ENCODE data around the gene CHRDL2.
"Not testable (repeated sequence)": the region's sequence is repeated elsewhere in the genome, so short reads cannot be mapped to it uniquely, and the experiment has no call there.

Gene CHRDL2

GRCh38 chr11:74731301-74732094 is at the start of gene CHRDL2:
TSS of gene CHRDL2 (minus strand) at chr11:74731426. CDS start at chr11:74730888, 538 bp downstream.
- DNase-seq: no peak

GRCh38 chr11:74780248-74781005 is 49.2 kb upstream of the CHRDL2 start:
- DNase-seq: no peak

DNA sequence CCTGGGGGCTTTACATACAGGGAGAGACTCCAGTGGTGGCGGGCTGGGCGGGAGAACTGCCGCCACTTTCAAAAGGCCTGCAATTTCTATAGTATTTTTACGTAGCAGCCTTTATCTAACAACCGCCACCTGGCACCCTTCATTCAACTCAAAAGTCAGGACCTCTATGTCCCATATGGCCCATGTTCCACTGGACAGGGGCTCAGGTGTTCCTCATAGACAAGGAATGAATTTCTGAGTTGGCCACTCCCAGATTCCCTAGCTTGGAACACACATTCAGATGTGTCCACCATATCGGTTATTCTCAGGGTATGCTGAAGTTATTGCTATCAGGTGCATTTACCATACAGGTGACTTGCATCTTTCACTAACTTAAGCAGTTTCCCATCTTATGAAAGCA is 47.4 kb upstream of the CHRDL2 start:
- no peak for DNase-seq

DNA sequence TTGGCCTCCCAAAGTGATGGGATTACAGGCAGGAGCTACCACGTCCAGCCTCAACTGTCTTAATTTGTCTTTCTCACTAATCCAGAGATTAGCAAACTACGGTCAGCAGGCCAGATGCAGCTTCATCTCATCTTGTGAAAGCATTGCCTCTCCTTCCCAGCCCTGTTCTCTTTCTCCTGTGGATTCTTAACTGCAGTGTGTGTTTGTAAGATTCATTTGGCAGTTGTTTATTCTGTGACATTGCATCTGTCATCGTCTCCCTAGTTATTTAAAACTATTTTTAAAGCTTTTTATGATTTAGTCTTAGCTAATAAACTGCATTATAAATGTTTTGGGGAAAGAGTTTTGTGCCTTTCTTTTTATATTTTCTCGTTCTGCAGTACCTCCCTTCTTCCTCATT is 46.7 kb upstream of the CHRDL2 start:
- DNase-seq: no peak

DNA sequence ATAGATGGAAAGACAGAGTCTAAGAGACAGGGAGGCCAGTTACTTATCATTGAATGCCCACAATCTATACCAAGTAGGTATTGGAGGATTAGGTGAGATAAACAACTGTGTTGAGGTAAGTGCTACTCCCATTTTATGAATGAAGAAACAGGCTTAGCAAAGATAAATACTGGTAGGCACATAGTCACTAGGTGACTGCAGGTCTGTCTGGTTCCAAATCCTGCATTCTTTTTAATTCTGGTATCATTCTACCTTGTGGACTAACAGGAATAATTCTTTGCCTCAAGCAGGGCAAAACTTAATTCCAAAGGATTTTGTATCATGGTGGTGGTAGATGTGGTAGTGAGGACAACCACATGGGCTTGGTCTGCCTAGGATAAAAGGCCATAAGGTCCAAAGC is 45.8 kb upstream of the CHRDL2 start:
- no peak for DNase-seq

GRCh38 chr11:74776546-74776945 is 45.3 kb upstream of the CHRDL2 start:
- no peak for DNase-seq

- DNase-seq: no peak
Measured at GRCh38 chr11:74775762-74776161, 44.5 kb upstream of the CHRDL2 start.

GRCh38 chr11:74773476-74773875 is 42.2 kb upstream of the CHRDL2 start:
- no peak for DNase-seq

DNA sequence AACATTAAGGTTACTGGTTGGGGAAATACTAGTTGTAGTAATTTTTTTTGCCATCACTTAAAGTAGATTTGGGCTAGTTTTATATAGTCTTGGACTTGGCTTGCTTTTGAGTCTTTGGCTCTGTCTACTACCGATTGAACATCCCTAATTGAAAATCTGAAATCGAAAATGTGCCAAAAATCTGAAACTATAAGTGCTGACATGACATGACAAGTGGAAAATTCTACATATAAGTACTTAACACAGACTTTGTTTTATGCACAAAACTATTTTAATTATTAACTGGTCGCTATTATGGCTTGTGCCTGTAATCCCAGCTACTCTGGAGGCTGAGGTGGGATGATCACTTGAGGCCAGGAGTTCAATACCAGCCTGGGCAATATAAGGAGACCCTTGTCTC is 39.9 kb upstream of the CHRDL2 start:
- DNase-seq: no peak

DNA sequence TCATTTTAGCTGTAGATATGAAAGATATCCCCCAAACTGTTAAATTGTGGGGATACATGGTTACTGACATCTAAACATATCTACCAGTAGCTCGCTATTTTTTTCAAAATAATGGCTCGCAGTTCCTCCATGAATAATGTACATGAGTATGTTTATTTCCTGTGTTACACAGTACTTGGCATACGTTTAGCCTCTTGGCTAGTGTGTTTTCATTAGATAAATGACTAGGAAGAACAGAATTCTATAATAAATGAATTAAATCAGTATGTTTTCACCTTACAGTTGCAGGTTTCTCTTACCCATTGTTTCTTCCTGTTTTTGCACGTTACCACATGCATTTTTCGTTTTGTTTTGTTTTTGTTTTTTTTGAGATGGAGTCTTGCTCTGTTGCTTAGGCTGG is 39.2 kb upstream of the CHRDL2 start:
- no peak for DNase-seq

- no peak for DNase-seq
Measured at GRCh38 chr11:74769055-74769707, 38.0 kb upstream of the CHRDL2 start.

DNA sequence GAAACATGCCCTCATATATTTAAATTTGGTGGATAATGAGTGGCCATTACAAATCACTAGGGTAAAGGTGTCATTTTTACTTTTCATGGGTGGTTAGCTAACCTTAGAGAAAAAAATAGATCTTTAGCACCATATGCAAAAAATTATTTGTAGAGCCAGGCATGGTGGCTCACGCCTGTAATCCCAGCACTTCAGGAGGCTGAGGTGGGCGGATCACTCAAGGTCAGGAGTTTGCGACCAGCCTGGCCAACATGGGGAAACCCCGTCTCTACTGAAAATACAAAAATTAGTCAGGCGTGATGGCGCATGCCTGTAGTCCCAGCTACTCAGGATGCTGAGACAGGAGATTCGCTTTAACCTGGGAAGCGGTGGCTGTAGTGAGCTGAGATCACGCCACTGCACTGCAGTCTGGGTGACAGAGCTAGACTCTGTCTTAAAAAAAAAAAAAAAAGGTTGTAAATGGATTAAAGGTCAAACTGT is 37.0 kb upstream of the CHRDL2 start:
- DNase-seq: not testable (repeated sequence)

- no peak for DNase-seq
Measured at GRCh38 chr11:74766905-74767304, 35.7 kb upstream of the CHRDL2 start.

DNA sequence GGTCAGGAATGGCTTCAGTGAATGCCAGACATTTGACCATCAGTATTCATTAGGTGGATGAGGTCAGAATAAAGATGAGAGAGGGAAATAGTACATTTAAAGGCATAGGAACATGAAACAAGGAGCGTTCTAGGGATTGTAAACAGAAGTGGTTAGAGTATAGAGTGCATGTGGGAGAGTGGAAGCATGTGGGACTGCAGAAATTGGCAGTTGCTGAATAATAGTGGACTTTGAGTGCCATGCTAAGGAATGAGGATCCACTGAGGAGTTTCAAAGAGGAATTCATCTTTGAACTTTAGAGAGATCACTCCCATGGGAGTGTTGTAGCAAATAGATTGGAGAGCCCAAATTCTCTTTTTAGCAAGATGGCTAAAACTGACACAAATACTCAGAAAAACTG is 25.3 kb upstream of the CHRDL2 start:
- no peak for DNase-seq

- no peak for DNase-seq
Measured at GRCh38 chr11:74755395-74755995, 24.3 kb upstream of the CHRDL2 start.

DNA sequence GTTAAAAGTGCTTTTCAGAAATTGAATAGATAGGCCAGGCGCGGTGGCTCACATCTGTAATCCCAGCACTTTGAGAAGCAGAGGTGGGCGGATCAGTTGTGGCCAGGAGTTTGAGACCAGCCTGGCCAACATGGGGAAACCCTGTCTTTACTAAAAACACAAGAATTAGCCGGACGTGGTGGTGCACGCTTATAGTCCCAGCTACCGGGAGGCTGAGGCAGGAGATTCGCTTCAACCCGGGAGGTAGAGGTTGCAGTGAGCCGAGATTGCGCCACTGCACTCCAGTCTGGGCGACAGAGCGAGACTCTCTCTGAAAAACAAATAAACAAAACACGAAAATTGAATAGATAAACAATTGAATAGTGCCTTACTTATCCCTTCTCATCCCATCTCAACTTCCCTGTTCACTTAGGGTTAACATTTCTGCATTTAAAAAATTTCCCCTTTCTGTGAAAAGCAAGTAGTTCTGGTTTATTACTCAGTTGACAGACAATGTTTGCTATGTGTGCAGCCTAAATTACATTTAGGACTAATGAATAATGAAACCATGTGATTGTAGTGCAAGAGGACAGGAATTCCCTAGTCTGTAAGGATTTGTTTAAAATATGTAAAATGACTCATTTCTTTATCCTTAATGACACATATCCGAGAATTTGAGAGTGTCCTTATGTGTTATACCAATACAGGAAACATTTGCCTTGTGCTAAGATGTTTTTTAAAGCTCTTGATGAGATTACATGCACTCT is 23.5 kb upstream of the CHRDL2 start:
- DNase-seq: no peak

DNA sequence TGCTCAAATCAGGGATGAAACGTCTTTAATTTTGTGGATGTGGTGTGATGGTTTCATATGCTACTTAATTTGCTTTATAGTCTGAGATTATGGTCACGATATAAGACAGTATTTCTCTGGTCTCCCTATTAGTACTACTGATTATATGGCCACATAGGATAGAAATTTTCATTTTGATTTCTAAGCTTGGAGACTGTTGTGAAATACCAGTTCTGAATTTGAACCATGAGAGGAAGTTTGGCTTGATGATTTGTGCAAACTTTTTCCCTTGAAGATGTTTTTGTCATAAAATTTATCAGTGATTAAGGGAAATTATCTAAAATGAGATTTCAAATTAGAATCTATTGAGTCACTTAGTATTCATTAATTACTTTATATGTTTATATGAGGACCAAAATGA is 20.1 kb upstream of the CHRDL2 start:
- DNase-seq: no peak

- not testable (repeated sequence) for DNase-seq
Measured at GRCh38 chr11:74750598-74750997, 19.4 kb upstream of the CHRDL2 start.

GRCh38 chr11:74749965-74750296 is 18.7 kb upstream of the CHRDL2 start:
- no peak for DNase-seq

DNA sequence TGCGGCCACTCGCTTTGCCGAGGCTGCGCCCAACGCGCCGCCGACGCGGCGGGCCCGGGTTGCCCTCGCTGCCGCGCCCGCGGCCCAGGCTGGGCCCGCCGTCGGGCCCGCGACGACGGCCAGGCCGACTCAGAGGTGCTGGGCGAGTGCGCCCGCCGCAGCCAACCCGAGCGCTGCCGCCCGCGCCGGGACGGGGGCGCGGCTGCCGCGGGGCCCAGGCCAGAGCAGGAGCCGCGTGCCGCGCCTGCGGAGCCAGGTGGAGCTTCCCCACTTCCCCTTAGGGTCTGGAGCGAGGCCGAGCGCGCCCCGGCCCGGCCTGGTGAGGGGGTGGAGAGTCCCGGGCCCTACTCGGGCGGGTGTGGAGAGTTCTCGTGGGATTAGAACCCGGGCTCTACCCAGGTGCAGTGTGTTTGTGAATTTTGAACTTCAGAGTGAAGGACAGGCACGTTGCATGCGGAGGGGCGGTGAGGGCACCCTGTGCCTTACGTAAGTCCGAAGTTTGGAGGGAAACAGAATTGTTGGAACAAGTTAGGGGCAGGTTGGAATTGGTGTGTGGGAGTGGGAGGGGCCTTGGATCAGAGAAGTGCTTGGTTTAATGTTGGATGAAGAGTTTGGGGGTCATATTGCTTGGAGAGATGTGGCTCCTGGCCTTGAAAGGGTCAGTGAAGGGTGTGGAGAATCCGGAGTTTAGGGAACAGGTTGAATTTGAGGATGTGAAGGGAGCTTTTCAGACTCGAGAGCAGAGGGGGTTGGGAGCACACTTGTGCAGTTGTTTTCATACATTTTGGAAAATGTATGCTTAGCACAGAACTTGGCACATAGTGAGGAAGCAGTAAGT is 18.1 kb upstream of the CHRDL2 start:
- DNase-seq: no peak

All from NCI-H748 treated with DMSO at 0.1 percent for 48 hours (cell line).